ENCODE measurements around the gene DCAF7.

DCAF7 gene

DNA sequence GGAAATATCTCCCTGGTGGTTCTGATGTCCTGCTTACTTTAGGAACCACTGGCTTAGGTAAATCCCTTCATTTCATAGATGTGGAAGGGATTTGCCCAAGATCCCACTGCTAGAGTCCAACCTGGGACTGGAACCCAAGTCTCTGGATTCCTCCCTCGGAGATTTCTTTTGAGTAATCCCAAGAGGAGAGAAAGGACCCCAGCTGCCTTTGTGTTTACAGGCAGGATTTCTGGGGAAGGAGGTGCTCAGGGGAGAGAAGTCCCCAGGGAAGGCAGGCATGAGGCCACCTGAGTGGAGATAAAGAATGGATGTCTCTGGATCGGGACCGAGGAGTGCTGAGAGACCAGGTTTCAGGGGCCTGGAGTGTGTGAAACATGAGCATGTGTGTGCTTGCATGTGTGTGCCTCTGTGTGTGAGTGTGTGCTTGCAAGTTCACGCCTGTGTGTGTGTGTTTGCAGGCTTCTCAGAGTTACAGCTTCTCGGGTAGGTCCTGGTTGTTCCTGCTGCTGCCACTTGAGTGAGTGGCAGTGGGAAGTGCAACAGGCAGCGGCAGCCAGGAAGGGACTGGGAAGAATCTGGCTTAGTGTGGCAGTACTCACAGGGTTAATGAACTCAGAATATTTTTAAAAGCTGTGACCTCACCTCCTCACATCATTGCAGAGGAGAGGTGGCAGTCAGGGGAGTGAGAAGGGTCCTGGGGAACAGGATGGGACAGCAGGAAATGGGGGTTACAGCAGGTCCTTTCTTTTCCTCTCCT, 24.9 kb upstream of the DCAF7 start:
- no peak for DNase-seq (ENCODE audit: low read depth)

GRCh38 chr17:63526861-63527260, 23.4 kb upstream of the DCAF7 start:
- DNase-seq (ENCODE audit: low read depth) = no peak

DNA sequence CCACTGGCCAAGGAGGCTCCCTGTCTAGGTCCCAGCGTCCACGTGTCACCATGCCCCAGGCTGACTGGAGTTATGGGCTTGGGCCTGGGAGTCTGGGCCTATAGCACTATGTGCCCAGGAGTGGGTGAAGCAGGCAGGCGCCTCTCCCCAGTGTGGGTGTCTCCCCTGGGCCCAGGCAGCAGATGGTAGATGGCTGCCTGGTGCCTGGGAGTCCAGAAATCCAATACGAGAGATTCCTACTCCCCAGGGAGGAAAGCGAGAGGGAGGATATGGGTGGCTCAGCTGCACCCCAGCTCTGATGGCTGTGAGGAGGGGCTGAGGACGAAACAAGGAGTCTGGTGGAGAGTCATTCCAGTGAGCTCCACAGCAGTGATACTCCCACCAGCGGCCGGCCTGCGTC, 22.1 kb upstream of the DCAF7 start:
- no peak for DNase-seq (ENCODE audit: low read depth)

DNA sequence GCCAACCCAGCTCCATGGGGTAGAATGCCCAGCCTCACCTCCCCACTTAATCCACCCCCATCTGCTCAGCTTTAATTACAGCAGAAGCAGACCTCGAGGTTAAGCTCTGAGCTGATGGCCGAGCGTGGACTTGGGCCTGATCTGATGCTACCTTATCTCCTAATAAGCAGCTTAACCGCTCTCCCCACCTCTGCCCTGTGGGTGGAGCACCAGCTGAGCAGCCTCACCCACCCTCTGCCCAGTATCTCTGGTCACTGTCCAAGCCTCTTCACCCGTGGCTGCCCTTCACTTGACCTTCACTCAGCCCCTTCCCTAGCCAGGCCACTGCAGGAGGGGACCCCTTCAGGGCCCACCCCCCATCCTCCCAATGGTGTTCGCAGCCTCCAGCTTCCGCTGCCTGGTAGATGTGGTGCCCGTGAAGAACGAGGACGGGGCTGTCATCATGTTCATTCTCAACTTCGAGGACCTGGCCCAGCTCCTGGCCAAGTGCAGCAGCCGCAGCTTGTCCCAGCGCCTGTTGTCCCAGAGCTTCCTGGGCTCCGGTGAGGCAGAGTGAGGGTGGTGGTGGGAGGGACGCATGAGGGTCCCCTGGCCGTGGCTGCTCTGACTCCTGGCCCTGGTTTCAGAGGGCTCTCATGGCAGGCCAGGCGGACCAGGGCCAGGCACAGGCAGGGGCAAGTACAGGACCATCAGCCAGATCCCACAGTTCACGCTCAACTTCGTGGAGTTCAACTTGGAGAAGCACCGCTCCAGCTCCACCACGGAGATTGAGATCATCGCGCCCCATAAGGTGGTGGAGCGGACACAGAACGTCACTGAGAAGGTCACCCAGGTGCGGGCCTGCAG, 20.3 kb upstream of the DCAF7 start:
- no peak for DNase-seq (ENCODE audit: low read depth)

- no peak for DNase-seq (ENCODE audit: low read depth)
These were observed 19.7 kb upstream of the DCAF7 start for GRCh38 chr17:63530557-63531021.

DNA sequence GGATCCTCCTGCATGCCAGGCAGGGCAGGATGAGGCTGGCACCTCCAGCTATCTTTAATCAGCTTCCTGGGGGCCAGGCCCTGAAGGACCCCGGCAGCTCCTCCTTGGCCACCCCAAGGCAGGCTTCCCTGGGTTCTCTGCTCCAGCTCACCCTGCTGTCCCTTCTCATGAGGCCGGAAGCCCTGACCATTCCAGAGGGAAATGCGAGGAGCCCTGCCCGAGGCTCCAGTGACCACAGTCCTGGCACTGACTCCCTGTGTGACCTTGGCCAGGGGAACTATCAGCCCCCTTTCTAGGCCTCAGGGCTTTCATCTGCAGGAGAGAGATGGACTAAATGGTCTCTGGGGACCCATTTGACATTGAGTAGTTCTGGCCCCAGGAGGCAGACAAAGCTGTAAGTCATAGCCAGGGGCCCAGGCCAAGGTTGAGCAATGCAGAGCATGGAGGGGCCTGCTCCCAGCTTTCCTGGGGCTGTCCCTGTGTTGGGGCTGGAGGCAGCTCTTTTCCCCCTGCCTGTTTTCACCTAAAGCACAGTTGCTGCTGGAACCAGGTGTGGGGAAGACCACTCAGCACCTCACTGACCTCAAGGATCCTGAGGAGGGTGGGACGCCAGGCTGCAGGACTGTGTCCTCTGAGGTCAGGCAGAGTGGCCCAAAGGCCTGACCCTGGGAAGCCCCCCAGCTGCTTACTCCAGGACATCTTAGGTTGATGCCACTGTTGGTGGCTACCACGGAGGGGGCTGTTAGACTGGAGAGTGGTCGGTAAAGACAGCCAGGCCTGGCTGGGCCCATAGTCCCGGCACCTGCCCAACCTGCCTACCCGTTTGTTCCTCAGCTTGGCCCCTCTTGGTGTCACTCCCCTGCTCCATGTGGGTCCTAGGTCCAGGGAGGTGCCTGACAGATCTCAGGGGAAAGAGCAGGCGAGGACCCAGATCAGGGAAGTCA, 19.0 kb upstream of the DCAF7 start:
- DNase-seq (ENCODE audit: low read depth) = peak; percentile 39

GRCh38 chr17:63533433-63534077, 16.7 kb upstream of the DCAF7 start:
- no peak for DNase-seq (ENCODE audit: low read depth)

DNA sequence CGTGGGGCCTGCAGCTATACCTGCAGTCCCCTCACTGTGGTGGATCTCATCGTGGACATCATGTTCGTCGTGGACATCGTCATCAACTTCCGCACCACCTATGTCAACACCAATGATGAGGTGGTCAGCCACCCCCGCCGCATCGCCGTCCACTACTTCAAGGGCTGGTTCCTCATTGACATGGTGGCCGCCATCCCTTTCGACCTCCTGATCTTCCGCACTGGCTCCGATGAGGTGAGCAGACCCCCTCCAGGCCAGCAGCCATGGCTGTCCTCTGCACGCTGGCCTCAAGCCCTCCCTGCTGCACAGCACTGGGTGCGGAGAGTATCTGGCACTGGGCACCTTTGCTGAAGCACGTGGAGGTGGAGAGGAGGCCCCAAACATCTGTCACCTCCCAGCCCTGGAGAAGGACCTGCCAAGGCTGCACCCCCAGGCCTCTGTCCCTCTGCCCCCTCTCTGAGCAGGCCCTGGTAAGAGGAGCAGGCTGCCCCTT, 16.2 kb upstream of the DCAF7 start:
- no peak for DNase-seq (ENCODE audit: low read depth)

GRCh38 chr17:63534816-63535455, 15.3 kb upstream of the DCAF7 start:
- no peak for DNase-seq (ENCODE audit: low read depth)

DNA sequence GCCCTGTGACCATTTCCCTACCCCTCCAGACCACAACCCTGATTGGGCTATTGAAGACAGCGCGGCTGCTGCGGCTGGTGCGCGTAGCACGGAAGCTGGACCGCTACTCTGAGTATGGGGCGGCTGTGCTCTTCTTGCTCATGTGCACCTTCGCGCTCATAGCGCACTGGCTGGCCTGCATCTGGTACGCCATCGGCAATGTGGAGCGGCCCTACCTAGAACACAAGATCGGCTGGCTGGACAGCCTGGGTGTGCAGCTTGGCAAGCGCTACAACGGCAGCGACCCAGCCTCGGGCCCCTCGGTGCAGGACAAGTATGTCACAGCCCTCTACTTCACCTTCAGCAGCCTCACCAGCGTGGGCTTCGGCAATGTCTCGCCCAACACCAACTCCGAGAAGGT, 14.6 kb upstream of the DCAF7 start:
- DNase-seq (ENCODE audit: low read depth) = no peak

DNA sequence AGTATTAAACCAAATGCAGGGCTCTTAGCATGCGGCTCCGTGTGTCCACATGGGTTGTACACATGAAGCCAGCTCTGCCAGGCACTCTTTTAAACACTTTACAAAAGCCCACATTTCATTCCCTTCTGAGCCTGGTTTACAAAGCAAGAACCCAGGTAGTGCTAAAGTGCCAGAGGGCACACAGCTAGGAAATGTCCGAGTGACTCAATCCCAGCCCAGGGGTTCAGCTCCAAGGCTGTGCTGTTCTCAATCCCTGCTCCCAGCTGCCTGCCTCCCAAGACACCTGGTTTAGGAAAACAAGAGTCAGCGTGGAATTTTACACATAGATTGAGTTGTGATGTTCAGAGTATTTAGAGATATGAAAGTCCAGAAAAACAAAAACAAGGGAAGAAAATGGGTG, 13.3 kb upstream of the DCAF7 start:
- DNase-seq (ENCODE audit: low read depth) = no peak

GRCh38 chr17:63537991-63538692, 12.1 kb upstream of the DCAF7 start:
- no peak for DNase-seq (ENCODE audit: low read depth)

GRCh38 chr17:63538693-63539595, 11.3 kb upstream of the DCAF7 start:
- no peak for DNase-seq (ENCODE audit: low read depth)

GRCh38 chr17:63540590-63540989, 9.7 kb upstream of the DCAF7 start:
- DNase-seq (ENCODE audit: low read depth) = no peak

DNA sequence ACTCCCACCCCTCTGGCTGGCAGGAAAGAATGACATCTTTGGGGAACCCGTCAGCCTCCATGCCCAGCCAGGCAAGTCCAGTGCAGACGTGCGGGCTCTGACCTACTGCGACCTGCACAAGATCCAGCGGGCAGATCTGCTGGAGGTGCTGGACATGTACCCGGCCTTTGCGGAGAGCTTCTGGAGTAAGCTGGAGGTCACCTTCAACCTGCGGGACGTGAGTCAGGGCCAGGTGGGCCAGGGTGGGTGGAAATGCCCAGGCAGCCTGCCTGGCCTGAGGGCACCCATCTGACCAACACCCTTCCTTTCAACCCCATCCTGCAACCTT, 8.1 kb upstream of the DCAF7 start:
- DNase-seq (ENCODE audit: low read depth) = no peak

DNA sequence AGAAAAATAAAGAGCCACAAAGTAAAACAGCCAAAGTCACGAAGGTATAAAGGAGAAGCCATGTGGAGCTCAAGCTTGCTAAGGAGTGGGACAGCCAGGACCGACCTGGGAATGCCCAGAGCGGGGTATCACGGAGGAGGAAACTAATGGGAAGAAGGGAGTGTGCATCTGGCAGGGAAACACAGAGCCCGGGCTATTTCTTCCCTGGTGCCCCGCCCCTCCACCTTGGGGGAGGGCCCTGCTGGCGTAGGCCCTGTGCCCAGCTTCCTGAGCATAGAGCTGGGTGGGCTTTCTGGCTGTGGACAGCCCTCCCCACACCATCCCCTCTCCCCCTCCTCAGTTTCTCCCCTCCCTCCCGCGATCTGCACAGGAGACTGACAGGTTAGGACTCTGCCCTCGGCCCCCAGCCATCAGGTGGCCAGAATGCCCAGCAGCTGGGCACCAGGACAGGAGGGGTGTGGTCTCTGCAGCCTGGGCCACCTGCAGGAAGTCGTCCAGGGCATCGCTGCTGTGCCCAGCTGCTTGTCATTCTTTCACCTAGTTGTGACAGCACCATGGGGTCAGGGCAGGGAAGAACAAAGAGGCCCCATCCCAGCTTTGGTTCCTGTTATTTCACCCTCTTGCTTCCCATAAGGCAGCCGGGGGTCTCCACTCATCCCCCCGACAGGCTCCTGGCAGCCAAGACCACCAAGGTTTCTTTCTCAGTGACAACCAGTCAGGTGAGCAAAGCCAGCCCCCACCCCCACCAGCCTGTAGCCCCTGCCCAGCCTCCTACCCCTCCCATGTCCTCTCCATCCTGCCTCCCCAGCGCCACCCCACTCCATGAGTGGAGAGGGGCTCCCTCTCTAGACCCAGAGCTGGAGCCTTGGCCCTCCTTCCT, 7.1 kb upstream of the DCAF7 start:
- no peak for DNase-seq (ENCODE audit: low read depth)

- no peak for DNase-seq (ENCODE audit: low read depth)
These were observed 6.4 kb upstream of the DCAF7 start for GRCh38 chr17:63543822-63544420.
